Measurements from ENCODE around the gene COL27A1. TPM values are rescaled to one million over a fixed set of nuclear protein-coding genes. Genes with fewer than 3 reads are reported as not detected.
"Not testable (repeated sequence)": the region's sequence is repeated elsewhere in the genome, so short reads cannot be mapped to it uniquely, and the experiment has no call there.

COL27A1 gene
- total and polyA plus RNA-seq, 9 of the 15 experiments (the other 6 are each of a cell fraction or from before 2014, with no cell fraction given): 0.07 TPM; not detected in 8

- WGBS (ENCODE audit: insufficient coverage, low coverage, missing lambda C conversion rate): 1% methylated on average over 8 of the region's 8 CpGs
These were observed 172.4 kb downstream of the COL27A1 start for GRCh38 chr9:114327749-114328148.

DNA sequence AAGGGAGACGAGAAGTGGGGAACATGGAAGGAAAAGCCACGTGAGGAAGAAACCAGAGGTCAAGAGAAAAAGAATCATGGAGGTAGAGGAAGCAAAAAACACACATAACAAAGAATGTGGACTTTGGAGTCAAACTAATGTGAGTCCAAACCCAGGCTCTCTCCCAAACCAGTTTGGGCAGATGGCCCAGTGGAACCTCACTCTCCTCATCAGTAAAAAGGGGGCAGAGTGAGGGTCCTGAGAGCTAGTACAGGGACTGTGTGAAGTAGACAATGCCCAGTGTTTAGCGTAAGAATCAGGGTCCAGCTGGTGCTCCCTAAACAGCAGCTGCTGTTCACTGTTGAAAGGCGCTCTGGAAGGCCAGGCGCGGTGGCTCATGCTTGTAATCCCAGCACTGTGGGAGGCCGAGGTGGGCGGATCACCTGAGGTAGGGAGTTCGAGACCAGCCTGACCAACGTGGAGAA, 173.1 kb downstream of the COL27A1 start:
- POLR2A ChIA-PET: interaction anchor here (0.6 kb wide), 1 partner anchor 11 kb away, joined by 4 read pairs; no protein-coding TSS in a partner anchor
- H3K4me1 ChIP-seq (replicated peaks in 1 of 2; ENCODE audit: control insufficient read depth in 2 of 2, insufficient read depth in 2 of 2, low read length in 2 of 2); FAIRE-seq; in situ Hi-C loops (cut with MboI); H3K4me3 ChIP-seq; ATAC-seq; H3K9me1 ChIP-seq (ENCODE audit: control insufficient read depth, insufficient read depth, low read length); H2AFZ ChIP-seq (ENCODE audit: low read depth, low read length); H3K4me2 ChIP-seq (ENCODE audit: insufficient read depth, low read length); intact Hi-C loops (cut with micrococcal nuclease); H3K36me3 ChIP-seq (ENCODE audit: control insufficient read depth, insufficient read depth, low read length); H3K79me2 ChIP-seq (ENCODE audit: control insufficient read depth, insufficient read depth, low read length); DNase-seq (ENCODE audit: extremely low read depth in 1 of 4, low spot score in 3 of 4); H3K27ac ChIP-seq (ENCODE audit: extremely low read depth, low read depth, low read length); CTCF ChIA-PET (ENCODE audit: low intra/inter-chr PET ratio); H4K20me1 ChIP-seq (replicated peaks; ENCODE audit: control insufficient read depth, insufficient read depth, low read length); BruUV-seq (replicated peaks); H3K9ac ChIP-seq (ENCODE audit: insufficient read depth in 1 of 2, low read depth in 2 of 2, low read length in 2 of 2); H3K9me3 ChIP-seq (replicated peaks; ENCODE audit: control insufficient read depth, insufficient read depth, low read depth, low read length): not testable (repeated sequence)
- WGBS (ENCODE audit: insufficient coverage, low coverage, missing lambda C conversion rate): 4% methylated on average over 10 of the region's 10 CpGs
- TF ChIP-seq USF2 (CRISPR knock-in tag; IDR thresholded peaks at IDR 0.05): 0 out of 2 replicates have a peak, but pooled peaks have one; percentile 8
- peaks cover 29 to 62% of the 10 kb centered on the region in 2 experiments; a peak in 4 of 5 replicates for H3K27me3 ChIP-seq (ENCODE audit: control insufficient read depth in 2 of 2, insufficient read depth in 2 of 2, low read length in 2 of 2)

More at GRCh38 chr9:114327749-114328148, 172.4 kb downstream of the COL27A1 start:
- H3K9me1 ChIP-seq (ENCODE audit: control insufficient read depth, insufficient read depth, low read length): no peaks in the 10 kb centered on the region
- intact Hi-C loops (cut with micrococcal nuclease): no loop called here
- no peak overlapping the region for H2AFZ ChIP-seq (ENCODE audit: low read depth, low read length)
- no TSS peak for BruUV-seq (replicated peaks)
- ATAC-seq (peak; percentile 8; the same call in 1 of the 3 replicates), FAIRE-seq (no peak), DNase-seq (ENCODE audit: extremely low read depth in 1 of 4, low spot score in 3 of 4) (peak in 1 of 4 experiments; percentile 27)
- no peaks in the 10 kb centered on the region for H3K9me3 ChIP-seq (replicated peaks; ENCODE audit: control insufficient read depth, insufficient read depth, low read depth, low read length)
- CTCF ChIA-PET (ENCODE audit: low intra/inter-chr PET ratio): no interaction called here
- TF ChIP-seq ATF1 (CRISPR knock-in tag; IDR thresholded peaks at IDR 0.05): 0 out of 2 replicates have a peak, but pooled peaks have one; percentile 12
- no peak for TF ChIP-seq ATF1 (tag; IDR thresholded peaks at IDR 0.05)
- no peak for TF ChIP-seq NFYB (IDR thresholded peaks at IDR 0.05; ENCODE audit: extremely low read depth, insufficient read length)
- H3K27me3 ChIP-seq (ENCODE audit: control insufficient read depth in 2 of 2, insufficient read depth in 2 of 2, low read length in 2 of 2): peaks cover 29 to 60% of the 10 kb centered on the region in 2 experiments; a peak in 4 of 5 replicates
- no peak overlapping the region for H3K4me3 ChIP-seq
- in situ Hi-C loops (cut with MboI): no loop called here
- H3K4me2 ChIP-seq (ENCODE audit: insufficient read depth, low read length): no peak overlapping the region
- H3K79me2 ChIP-seq (ENCODE audit: control insufficient read depth, insufficient read depth, low read length): no peaks in the 10 kb centered on the region
- POLR2A ChIA-PET: no interaction called here
- no peak overlapping the region for H3K9ac ChIP-seq (ENCODE audit: insufficient read depth in 1 of 2, low read depth in 2 of 2, low read length in 2 of 2)
- peaks cover 6% of the 10 kb centered on the region; the same call in 1 of the 2 replicates for H4K20me1 ChIP-seq (replicated peaks; ENCODE audit: control insufficient read depth, insufficient read depth, low read length)
- H3K4me1 ChIP-seq (replicated peaks in 1 of 2; ENCODE audit: control insufficient read depth in 2 of 2, insufficient read depth in 2 of 2, low read length in 2 of 2): no peaks in the 10 kb centered on the region
- H3K27ac ChIP-seq (ENCODE audit: extremely low read depth, low read depth, low read length): no peak overlapping the region
- H3K36me3 ChIP-seq (ENCODE audit: control insufficient read depth, insufficient read depth, low read length): no peaks in the 10 kb centered on the region

GRCh38 chr9:114328937-114329624, 173.7 kb downstream of the COL27A1 start:
- H3K9me1 ChIP-seq (ENCODE audit: control insufficient read depth, insufficient read depth, low read length); ATAC-seq; H3K9ac ChIP-seq (ENCODE audit: insufficient read depth in 1 of 2, low read depth in 2 of 2, low read length in 2 of 2); in situ Hi-C loops (cut with MboI); intact Hi-C loops (cut with micrococcal nuclease); H3K4me3 ChIP-seq; BruUV-seq (replicated peaks); H4K20me1 ChIP-seq (replicated peaks; ENCODE audit: control insufficient read depth, insufficient read depth, low read length); H3K9me3 ChIP-seq (replicated peaks; ENCODE audit: control insufficient read depth, insufficient read depth, low read depth, low read length); H3K4me1 ChIP-seq (replicated peaks in 1 of 2; ENCODE audit: control insufficient read depth in 2 of 2, insufficient read depth in 2 of 2, low read length in 2 of 2); FAIRE-seq; H3K36me3 ChIP-seq (ENCODE audit: control insufficient read depth, insufficient read depth, low read length); H3K4me2 ChIP-seq (ENCODE audit: insufficient read depth, low read length); DNase-seq (ENCODE audit: extremely low read depth in 1 of 4, low spot score in 3 of 4); H2AFZ ChIP-seq (ENCODE audit: low read depth, low read length); H3K27ac ChIP-seq (ENCODE audit: extremely low read depth, low read depth, low read length); H3K79me2 ChIP-seq (ENCODE audit: control insufficient read depth, insufficient read depth, low read length): not testable (repeated sequence)
- ChIA-PET CTCF (ENCODE audit: low intra/inter-chr PET ratio) (interaction anchor here (0.7 kb wide), 1 partner anchor 366 kb away, joined by 3 read pairs; no protein-coding TSS in a partner anchor), POLR2A (interaction anchor here (0.6 kb wide), 1 partner anchor 12 kb away, joined by 4 read pairs; no protein-coding TSS in a partner anchor)
- peaks cover 26 to 56% of the 10 kb centered on the region in 2 experiments; a peak in 4 of 5 replicates for H3K27me3 ChIP-seq (ENCODE audit: control insufficient read depth in 2 of 2, insufficient read depth in 2 of 2, low read length in 2 of 2)
- under 1% methylated on average over 10 of the region's 12 CpGs for WGBS (ENCODE audit: insufficient coverage, low coverage, missing lambda C conversion rate)

All from K562 (cell line).